HUES64 (cell line): ENCODE results near the gene KBTBD7. TPM values are rescaled to one million over a fixed set of nuclear protein-coding genes. Genes with fewer than 3 reads are reported as not detected.

Source experiments
- H3K27ac ChIP-seq: 2 replicates; pipeline ENCODE4 v1.7.0; 2013; ENCODE audit warnings: low read depth, low read length, inconsistent platforms
- H3K27me3 ChIP-seq: 2 replicates; pipeline ENCODE4 v1.6.1; 2013; ENCODE audit warnings: mild to moderate bottlenecking, low read length; ENCODE audit not compliant: insufficient read depth
- H3K36me3 ChIP-seq: 2 replicates; pipeline ENCODE4 v1.6.1; 2013; ENCODE audit warnings: mild to moderate bottlenecking, low read length; ENCODE audit not compliant: insufficient read depth
- H3K4me1 ChIP-seq: 2 replicates; pipeline ENCODE4 v1.6.1; 2013; ENCODE audit warnings: mild to moderate bottlenecking, low read length, moderate library complexity; ENCODE audit not compliant: insufficient read depth
- H3K4me3 ChIP-seq: 2 replicates; pipeline ENCODE4 v1.5.1; 2013; ENCODE audit warnings: mild to moderate bottlenecking, low read length, moderate library complexity
- H3K9ac ChIP-seq: 2 replicates; pipeline ENCODE4 v1.6.1; 2013; ENCODE audit warnings: mild to moderate bottlenecking, low read depth, low read length
- H3K9me3 ChIP-seq: 2 replicates; pipeline ENCODE4 v1.6.1; 2013; ENCODE audit warnings: low read depth, low read length; ENCODE audit not compliant: insufficient read depth
- WGBS: fragments of 150-250, 120-280 bp; methylation state at CpG from one replicate; pipeline ENCODE4 v1.1.7; 2013; ENCODE audit warnings: missing lambda C conversion rate; 5-methylcytosine and 5-hydroxymethylcytosine counted together
- polyA plus RNA-seq, 2 experiments: library from polyadenylated mRNA; stranded (reverse); fragments of 50-300 nt; gene quantifications; one replicate each; pipeline ENCODE4 v1.2.3, GENCODE V29; 2013

The KBTBD7 gene
- 11.9 TPM for polyA plus RNA-seq (2013, experiment 1 of 2)
- polyA plus RNA-seq (2013, experiment 2 of 2): 11.5 TPM

- Histone ChIP-seq H3K9ac (peak within 1 kb of the TSS; percentile 87), H3K27me3 (no peaks in the 10 kb centered on the region), H3K4me1 (no peaks in the 10 kb centered on the region), H3K9me3 (no peaks in the 10 kb centered on the region), H3K36me3 (no peaks in the 10 kb centered on the region), H3K4me3 (peak within 1 kb of the TSS; percentile 78), H3K27ac (peak within 1 kb of the TSS; percentile 86)
- WGBS: 20% methylated on average over 66 of the region's 66 CpGs
Observed at GRCh38 chr13:41193919-41194824, at the start of gene KBTBD7. Gene KBTBD7 (minus strand): TSS chr13:41194569. CDS start chr13:41194257, 312 bp downstream.

GRCh38 chr13:41241626-41242025 is 47.3 kb upstream of the KBTBD7 start:
- H3K36me3 ChIP-seq: peaks cover 15% of the 10 kb centered on the region; the same call in 1 of the 2 replicates
- H3K9me3 ChIP-seq: no peaks in the 10 kb centered on the region
- WGBS: 95% methylated on average over 4 of the region's 4 CpGs
- H3K4me3 ChIP-seq: no peak overlapping the region
- no peak overlapping the region for H3K9ac ChIP-seq
- no peak overlapping the region for H3K27ac ChIP-seq
- H3K27me3 ChIP-seq: no peaks in the 10 kb centered on the region
- no peaks in the 10 kb centered on the region for H3K4me1 ChIP-seq

GRCh38 chr13:41236369-41236768 is 42.0 kb upstream of the KBTBD7 start:
- 92% methylated on average over 1 of the region's 1 CpG for WGBS
- no peaks in the 10 kb centered on the region for H3K27me3 ChIP-seq
- no peak overlapping the region for H3K4me3 ChIP-seq
- no peaks in the 10 kb centered on the region for H3K4me1 ChIP-seq
- H3K9me3 ChIP-seq: no peaks in the 10 kb centered on the region
- H3K9ac ChIP-seq: no peak overlapping the region
- no peak overlapping the region for H3K27ac ChIP-seq
- H3K36me3 ChIP-seq: peaks cover 27% of the 10 kb centered on the region

GRCh38 chr13:41232578-41233480 is 38.5 kb upstream of the KBTBD7 start:
- H3K27me3 ChIP-seq: no peaks in the 10 kb centered on the region
- 92% methylated on average over 3 of the region's 4 CpGs for WGBS
- H3K36me3 ChIP-seq: peaks cover 18% of the 10 kb centered on the region
- H3K4me1 ChIP-seq: no peaks in the 10 kb centered on the region
- H3K9ac ChIP-seq: no peak overlapping the region
- H3K9me3 ChIP-seq: no peaks in the 10 kb centered on the region
- no peak overlapping the region for H3K4me3 ChIP-seq
- no peak overlapping the region for H3K27ac ChIP-seq

- H3K4me3 ChIP-seq: no peak overlapping the region
- H3K36me3 ChIP-seq: peaks cover 18% of the 10 kb centered on the region
- H3K9ac ChIP-seq: no peak overlapping the region
- 88% methylated on average over 3 of the region's 3 CpGs for WGBS
- no peaks in the 10 kb centered on the region for H3K4me1 ChIP-seq
- H3K27ac ChIP-seq: no peak overlapping the region
- no peaks in the 10 kb centered on the region for H3K27me3 ChIP-seq
- H3K9me3 ChIP-seq: no peaks in the 10 kb centered on the region
Observed at GRCh38 chr13:41231786-41232185, 37.4 kb upstream of the KBTBD7 start.

- H3K27me3 ChIP-seq: no peaks in the 10 kb centered on the region
- no peak overlapping the region for H3K27ac ChIP-seq
- H3K4me3 ChIP-seq: no peak overlapping the region
- H3K9me3 ChIP-seq: no peaks in the 10 kb centered on the region
- H3K4me1 ChIP-seq: no peaks in the 10 kb centered on the region
- H3K36me3 ChIP-seq: peaks cover 18% of the 10 kb centered on the region
- H3K9ac ChIP-seq: no peak overlapping the region
- WGBS: 100% methylated on average over 2 of the region's 2 CpGs
Observed at GRCh38 chr13:41231025-41231677, 36.8 kb upstream of the KBTBD7 start.

- Histone ChIP-seq H3K4me3 (no peak overlapping the region), H3K27me3 (no peaks in the 10 kb centered on the region), H3K4me1 (no peaks in the 10 kb centered on the region), H3K36me3 (peaks cover 15% of the 10 kb centered on the region), H3K9ac (no peak overlapping the region), H3K27ac (no peak overlapping the region), H3K9me3 (no peaks in the 10 kb centered on the region)
Observed at GRCh38 chr13:41229356-41229755, 35.0 kb upstream of the KBTBD7 start.

GRCh38 chr13:41224113-41225110 is 30.0 kb upstream of the KBTBD7 start:
- Histone ChIP-seq H3K4me3 (no peak overlapping the region), H3K9me3 (no peaks in the 10 kb centered on the region), H3K4me1 (no peaks in the 10 kb centered on the region), H3K9ac (no peak overlapping the region), H3K36me3 (peaks cover 9% of the 10 kb centered on the region; the same call in 1 of the 2 replicates), H3K27me3 (no peaks in the 10 kb centered on the region), H3K27ac (no peak overlapping the region)
- 80% methylated on average over 7 of the region's 7 CpGs for WGBS

GRCh38 chr13:41222259-41222852 is 28.0 kb upstream of the KBTBD7 start:
- H3K36me3 ChIP-seq: peaks cover 7% of the 10 kb centered on the region; the same call in 1 of the 2 replicates
- no peak overlapping the region for H3K4me3 ChIP-seq
- H3K27me3 ChIP-seq: no peaks in the 10 kb centered on the region
- H3K9me3 ChIP-seq: no peaks in the 10 kb centered on the region
- no peak overlapping the region for H3K27ac ChIP-seq
- 79% methylated on average over 4 of the region's 6 CpGs for WGBS
- no peak overlapping the region for H3K9ac ChIP-seq
- H3K4me1 ChIP-seq: no peaks in the 10 kb centered on the region

GRCh38 chr13:41220401-41220800 is 26.0 kb upstream of the KBTBD7 start:
- no peak overlapping the region for H3K4me3 ChIP-seq
- H3K4me1 ChIP-seq: no peaks in the 10 kb centered on the region
- no peak overlapping the region for H3K9ac ChIP-seq
- H3K36me3 ChIP-seq: peaks cover 9% of the 10 kb centered on the region; the same call in 1 of the 2 replicates
- no peaks in the 10 kb centered on the region for H3K9me3 ChIP-seq
- H3K27me3 ChIP-seq: no peaks in the 10 kb centered on the region
- no peak overlapping the region for H3K27ac ChIP-seq
- WGBS: 94% methylated on average over 3 of the region's 3 CpGs
